CD4-positive, alpha-beta T cell treated with Interleukin-2 at 100 ng/mL for 4 hours (primary cell): ENCODE data around the gene TTLL11.

Source experiments
- DNase-seq: peaks from one replicate; pipeline ENCODE4 v3.0.0-alpha.2; 2020; ENCODE audit warnings: low spot score

TTLL11 gene

DNA sequence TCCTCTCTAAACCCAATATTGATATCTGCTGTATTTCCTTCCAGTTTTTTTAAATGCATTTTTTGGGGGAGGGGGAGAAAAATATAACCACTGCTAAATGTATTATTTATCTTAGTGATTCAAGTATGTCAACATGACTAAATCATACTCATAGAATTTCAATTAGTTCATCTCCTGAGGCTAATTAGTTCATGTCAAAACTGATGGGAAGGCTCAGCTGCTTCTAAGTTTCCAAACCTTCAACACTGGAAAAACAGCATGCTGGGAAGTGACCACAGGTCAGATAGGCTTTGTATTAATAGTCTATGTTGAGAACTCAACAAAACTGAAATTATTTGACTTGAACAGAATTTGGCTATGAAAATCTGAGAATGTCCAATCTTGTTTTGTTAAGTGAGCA lies 118.7 kb downstream of the TTLL11 start:
- no peak for DNase-seq

GRCh38 chr9:121972501-121972981 lies 120.6 kb downstream of the TTLL11 start:
- DNase-seq: no peak

DNA sequence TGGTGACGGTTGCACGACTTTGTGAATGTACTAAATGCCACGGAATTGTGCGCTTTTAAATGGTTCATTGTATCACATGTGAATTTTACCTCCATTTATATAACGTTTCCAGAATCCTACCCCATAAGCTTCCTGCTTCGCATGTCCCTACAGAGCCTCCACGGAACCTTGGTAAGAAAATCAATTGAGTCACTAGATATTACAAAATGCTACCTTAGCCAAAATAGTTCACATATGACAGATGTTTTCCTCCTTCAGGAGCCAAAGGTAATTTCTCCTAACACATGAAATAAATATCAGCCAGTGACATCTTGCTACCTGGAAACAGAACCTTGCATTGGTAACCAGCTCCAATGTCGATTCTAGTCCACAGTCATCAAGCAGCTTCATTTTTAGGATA lies 125.1 kb downstream of the TTLL11 start:
- no peak for DNase-seq

DNA sequence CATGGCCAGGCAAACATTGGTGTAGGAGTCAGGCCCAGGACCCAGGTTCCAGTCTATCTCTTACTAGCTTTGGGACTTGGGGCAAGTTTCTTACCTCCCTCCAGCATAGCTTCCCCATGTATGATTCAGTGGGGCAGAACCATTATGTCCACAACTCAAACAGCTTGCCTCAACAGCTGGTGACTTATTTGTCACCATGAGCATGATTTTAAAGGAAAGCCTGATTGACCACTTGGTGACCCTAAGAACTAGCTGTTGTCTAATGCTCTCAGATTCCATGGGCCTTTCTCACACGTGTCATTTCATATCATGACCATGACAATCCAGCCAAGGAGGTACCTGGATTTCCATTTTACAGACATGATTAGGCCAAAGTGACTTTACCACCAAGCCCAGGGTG lies 126.4 kb downstream of the TTLL11 start:
- no peak for DNase-seq

DNA sequence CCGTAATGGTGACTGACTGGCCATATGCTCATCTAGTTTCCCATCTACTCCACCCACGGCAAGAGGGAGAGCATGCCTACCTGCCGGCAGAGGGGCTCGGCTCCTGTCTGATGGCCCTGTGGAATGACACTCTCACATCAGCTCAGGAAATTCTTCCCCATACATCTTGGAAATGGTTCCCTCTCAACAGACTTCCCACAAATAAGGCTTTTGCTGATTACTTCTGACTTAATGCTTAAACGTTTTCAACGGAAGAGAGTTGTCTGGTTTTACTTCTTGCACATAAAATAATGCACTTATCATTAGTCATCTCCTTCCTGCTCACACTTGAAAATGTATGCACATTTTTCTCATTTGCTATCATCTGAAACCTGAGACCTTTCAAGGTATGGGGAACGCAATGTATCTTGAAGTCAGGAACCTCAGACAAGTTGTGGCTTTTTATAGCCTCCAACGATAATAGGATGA lies 129.5 kb downstream of the TTLL11 start:
- no peak for DNase-seq

DNA sequence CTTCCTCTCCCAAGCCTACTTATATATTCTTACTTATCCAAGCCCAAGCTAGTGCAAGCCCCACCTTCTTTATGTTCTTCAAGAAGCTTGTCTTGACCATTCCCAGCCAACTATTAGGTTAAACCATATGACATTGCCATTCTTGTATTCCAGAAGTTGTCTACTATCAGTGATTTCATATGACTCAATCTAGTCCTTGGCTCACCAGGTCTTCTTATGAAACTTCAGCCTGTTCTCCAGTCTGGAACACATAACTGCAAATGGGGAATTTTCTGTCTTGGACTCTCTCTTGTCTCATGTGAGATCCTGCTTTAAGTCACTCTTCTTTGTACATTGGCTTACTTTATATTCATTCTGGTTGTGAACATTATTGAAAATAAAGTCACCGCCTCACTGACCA lies 130.7 kb downstream of the TTLL11 start:
- no peak for DNase-seq

GRCh38 chr9:121960665-121961064 lies 132.4 kb downstream of the TTLL11 start:
- DNase-seq: no peak

DNA sequence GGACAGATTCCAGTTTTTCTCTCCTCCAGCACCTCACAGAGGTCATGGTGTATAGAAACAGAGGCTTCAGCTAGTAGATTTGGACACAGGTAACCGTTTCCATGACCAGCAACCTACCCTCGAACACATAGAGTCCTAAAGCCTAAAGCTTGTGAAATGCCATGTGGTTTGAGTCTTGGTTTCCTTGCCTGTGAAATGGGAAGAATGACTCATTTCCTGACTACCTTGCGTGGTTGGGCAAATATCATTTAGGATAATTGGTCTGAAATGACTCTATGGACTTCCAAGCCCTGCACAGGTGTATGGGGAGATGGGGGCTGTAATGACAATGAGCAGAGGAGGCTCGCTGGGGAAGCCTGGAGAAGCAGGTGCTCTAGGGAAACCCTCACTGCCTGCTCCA lies 134.6 kb downstream of the TTLL11 start:
- no peak for DNase-seq

DNA sequence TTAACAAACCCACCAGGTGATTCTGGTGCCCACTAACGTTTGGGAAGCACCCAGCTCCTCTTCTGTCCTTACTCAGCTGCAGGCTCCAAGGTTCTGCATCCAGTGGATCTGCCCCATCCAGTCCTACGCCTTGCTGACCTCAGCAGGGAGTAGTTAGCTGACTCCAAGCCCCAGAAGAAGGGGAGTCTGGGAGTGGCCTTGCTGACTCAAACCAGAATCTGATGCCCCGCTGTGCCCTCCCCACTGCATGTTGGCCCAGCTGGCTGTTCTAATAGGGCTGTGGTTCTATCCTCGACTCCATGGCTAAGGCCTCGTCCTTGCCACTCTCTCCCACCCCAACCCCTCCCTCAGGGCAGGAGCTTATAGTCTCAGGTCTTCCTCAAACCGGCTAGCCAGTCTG lies 136.3 kb downstream of the TTLL11 start:
- DNase-seq: no peak

DNA sequence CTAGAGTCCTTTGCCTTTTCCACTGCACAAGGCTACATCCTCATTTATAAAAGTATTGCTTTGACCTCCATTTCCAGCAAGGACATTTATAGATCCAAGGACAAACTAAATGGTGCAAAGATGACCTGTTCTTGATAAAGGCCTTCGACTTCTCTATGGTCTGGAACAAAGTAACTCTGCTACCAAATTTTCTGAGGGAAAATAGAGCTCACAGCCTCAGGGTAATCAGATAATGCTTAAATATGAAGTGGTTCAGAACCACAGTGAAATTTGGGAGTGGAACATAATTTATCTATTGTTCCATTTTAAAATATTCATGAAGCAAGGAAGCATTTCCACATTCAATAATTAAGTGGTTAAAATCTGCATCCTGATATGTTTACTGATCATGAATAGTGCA lies 137.5 kb downstream of the TTLL11 start:
- DNase-seq: no peak

DNA sequence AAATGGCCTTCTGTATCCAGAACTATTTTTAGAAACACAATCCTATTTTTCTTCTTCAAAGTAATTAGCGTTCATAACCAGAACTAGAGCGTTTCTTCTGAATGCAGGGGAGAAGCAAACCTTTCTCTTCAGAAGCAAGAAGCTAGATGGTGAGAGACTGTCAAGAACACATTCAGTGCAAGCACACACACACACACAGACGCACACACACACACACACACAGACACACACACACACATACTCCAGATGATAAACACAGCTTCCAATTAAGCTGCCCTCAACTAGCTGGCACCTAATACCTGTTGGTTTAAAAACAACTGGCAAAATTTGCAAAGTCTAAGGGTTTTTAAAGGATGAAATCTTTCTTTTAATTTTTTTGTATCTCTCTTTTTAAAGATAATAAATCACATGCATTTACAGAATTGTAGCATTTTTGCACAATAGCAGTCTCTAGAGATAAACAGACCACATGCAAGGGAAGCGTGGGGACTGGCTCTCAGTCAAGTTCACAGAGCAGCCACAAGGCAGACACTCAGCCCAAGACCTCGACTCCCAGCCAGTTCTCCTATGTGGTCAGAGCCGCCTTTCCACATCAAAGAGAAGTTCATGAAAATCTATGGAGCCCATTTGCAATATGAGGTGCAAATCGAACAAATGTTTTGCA lies 138.5 kb downstream of the TTLL11 start:
- no peak for DNase-seq

GRCh38 chr9:121952611-121953010 lies 140.5 kb downstream of the TTLL11 start:
- DNase-seq: no peak

DNA sequence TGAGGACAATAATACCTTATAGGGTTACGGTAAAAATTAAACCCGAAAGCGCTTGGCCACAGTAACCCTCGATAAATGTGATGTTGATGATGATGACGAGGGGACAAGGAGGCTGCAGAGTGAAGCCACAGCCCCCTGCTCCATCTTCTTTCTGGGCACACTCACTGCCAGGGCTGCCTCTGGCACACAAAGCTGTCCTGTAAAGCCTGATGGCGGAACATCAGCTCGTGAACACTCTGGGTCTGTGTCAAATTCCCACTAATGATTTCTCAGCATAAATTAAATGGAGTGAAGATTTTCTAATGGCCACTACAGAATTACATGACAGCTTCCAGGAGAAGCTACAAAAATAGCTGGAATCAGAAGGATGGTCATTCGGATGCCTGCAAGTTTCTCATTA lies 142.2 kb downstream of the TTLL11 start:
- no peak for DNase-seq

GRCh38 chr9:121950441-121950840 lies 142.7 kb downstream of the TTLL11 start:
- no peak for DNase-seq

- DNase-seq: no peak
These were observed 143.3 kb downstream of the TTLL11 start for GRCh38 chr9:121949766-121950165.

DNA sequence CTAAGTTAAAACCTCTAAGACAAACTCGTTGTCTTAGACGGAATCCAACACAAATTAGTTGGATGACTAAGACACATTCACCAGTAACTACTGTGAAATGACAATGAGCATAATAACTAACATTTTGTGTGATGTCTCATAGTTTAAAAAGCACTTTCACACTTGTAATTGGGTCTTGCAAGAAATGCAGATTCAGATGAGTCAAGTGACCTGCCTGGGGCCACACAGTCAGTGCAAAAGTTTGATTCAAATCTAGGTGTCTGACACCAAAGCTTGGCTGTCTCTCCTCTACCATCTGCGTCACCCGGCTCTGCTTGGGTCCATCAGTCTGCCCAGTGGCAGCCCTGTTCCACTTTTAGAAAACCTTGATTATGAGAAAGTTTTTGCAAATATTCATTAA lies 143.7 kb downstream of the TTLL11 start:
- DNase-seq: no peak

DNA sequence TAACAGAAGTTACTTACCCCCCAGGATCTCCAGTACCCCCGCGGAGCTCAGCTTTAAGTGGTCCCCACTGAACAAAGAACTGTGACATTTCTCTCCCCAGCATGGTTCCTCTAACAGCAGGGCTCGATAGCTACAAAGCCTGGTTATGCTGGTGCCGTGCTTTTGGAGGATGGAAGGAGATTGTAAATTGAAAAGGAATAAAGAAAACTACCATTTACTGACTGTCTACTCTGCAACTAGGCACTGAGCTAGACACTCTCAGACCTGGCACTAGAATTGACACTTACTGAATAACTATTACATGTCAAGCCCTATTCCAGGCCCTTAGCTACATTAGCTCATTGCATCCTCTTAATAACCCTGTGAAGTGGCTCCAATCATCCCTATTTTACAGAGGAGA lies 145.3 kb downstream of the TTLL11 start:
- DNase-seq: no peak

DNA sequence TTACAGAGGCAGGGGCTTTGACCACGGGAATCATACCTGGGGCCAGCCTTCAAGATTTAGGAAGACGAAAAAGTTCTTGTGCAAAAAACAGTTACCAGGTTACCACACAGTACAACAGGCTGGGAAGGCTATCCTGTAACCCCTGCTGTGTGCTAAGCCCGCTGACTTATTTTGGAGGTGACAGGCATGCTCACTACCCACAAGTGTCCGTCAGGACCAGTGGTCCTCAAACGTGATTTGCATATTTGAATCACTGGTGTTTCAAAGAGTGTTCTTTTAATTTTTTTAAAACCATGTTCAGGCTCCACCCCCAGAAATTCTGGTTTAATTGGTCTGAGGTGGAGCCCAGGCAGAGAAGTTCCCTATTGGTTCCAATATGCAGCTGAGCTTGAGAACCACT lies 146.6 kb downstream of the TTLL11 start:
- DNase-seq: no peak

DNA sequence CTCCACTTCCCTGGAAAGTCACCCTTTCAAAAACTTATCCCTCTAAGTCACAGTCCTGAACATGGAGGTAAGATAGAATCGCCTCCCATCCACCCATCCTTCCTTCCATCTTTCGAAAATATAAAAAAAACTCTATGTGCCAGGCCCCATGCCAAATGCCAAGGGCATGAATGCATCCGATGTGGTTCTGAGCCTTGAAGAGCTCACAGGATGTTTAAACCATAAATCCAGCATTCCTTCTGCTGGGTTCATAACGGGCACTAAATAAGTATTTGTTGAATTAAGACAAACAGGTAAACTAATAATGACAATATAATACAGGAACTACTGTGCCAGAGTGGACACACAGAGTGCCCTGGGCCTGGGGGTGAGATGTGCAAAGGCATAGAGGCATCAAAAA lies 147.3 kb downstream of the TTLL11 start:
- no peak for DNase-seq

DNA sequence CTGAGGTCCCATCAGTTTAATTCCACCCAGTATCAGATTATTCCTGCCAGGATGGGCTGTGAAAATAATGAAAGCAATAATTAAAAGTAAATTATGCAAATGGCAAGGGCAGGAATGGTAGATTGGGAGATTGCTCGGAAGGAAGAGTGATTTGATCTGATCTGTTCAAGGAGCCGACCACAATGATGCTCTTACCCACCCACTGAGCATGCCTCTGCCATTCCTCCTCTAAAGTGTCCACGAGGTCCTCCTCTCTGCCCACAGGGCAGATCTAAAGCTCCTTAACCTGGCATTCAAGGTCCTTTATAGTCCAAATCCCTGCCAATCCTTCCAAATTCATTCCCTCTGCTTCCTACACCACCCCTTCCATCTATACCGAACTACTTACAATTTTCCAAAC lies 147.8 kb downstream of the TTLL11 start:
- no peak for DNase-seq

- no peak for DNase-seq
These were observed 148.4 kb downstream of the TTLL11 start for GRCh38 chr9:121944711-121945191.

GRCh38 chr9:121943463-121943862 lies 149.6 kb downstream of the TTLL11 start:
- no peak for DNase-seq

- DNase-seq: no peak
These were observed 150.2 kb downstream of the TTLL11 start for GRCh38 chr9:121942866-121943382.

DNA sequence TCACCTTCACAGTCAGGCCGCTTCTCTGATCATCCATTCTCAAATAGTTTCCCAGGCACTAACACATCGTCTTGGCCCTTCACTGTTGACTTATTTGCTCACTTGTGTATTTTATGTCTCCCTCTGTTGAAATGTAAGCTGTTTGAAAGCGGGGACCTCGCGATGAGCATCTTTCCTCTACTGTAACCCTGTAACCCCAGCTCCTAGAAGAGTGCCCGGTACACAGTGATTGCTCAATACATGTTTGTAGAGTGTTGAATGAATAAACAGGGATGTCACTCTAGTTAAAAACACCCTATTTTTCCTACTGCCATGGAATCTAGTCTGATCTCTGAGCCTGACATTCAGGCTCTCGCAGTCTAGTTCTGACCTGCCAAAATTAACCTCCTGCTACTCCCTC lies 150.8 kb downstream of the TTLL11 start:
- DNase-seq: no peak
